ENCODE measurements around the gene P2RY4.
A peak's percentile ranks its signal among the peaks of the same experiment; 100 is the strongest.
"Not testable (repeated sequence)": the region's sequence is repeated elsewhere in the genome, so short reads cannot be mapped to it uniquely, and the experiment has no call there.

P2RY4 gene

DNA sequence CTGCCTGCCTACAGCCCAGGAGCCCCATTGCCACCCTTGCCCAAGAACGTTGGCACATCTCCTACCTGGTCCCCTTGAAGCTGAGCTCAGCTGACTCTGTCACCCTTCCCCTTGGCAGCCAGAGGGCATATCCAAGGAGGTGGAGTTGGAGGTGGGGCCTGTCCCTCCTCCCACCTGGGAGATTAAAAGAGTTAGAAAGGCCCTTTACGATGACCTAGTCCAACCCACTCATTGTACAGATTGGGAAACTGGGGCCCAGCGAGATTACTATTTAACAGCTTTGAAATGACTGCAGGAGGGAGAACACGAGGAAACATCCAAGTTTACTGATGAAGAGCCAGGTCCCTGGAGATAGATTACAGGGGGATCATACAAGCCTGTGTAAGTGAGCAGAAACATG, at the start of gene P2RY4:
P2RY4 (minus strand) TSS at position 101 of the 400 bp plus-strand sequence. CDS start 580 bp downstream, outside the sequence.
- DNase-seq (ENCODE audit: low read depth): no peak

DNA sequence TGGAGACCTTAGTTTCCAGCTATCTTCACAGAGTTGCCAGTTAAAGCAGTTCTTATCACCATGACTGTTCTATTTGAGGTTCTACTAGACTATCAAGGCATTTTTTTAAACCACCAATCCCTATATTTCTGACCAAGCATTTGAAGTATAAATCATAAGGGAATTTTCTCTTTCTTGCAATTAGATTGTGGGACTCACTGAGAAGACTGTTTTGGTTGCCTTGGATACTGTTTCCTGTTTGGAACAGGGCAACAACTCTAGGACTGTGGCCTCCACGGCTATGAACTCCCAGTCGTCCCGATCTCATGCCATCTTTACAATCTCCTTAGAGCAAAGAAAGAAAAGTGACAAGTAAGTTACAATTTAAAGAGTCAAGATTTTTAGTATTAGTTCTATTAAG, 41.7 kb upstream of the P2RY4 start:
- no peak for DNase-seq (ENCODE audit: low read depth)

DNA sequence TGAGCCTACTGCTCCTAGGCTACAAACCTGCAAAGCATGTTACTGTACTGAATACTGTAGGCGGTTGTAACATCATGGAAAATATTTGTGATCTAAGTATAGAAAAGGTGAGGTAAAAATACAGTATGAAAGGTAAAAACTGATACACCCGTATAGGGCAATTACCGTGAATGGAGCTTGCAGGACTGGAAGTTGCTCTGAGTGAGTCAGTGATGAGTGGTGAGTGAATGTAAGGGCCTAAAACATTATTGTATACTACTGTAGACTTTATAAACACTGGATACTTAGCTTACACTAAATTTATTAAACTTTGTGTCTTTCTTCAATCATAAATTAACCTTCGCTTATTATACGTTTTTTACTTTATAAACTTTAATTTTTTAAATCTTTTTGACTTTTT, 33.6 kb upstream of the P2RY4 start:
- DNase-seq (ENCODE audit: low read depth): peak; percentile 59

DNA sequence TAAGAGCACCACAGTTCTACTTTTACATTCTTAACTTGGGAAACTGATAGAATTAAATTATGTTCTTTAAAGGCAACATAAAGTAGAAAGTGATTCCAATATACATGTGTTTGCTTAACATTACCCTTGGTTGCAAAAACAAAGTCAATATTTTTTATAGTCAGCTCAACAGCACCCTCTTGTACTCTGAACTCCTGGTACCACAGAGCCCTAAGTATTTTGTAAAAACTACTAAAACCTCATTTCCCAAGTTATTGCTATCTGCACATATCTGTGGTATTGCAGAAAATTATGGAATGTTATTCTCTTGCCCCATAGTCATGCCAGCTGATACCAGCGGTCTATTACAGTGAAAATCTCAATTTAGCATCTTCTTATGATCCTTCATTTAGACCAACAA, 32.8 kb upstream of the P2RY4 start:
- DNase-seq (ENCODE audit: low read depth): peak; percentile 2

DNA sequence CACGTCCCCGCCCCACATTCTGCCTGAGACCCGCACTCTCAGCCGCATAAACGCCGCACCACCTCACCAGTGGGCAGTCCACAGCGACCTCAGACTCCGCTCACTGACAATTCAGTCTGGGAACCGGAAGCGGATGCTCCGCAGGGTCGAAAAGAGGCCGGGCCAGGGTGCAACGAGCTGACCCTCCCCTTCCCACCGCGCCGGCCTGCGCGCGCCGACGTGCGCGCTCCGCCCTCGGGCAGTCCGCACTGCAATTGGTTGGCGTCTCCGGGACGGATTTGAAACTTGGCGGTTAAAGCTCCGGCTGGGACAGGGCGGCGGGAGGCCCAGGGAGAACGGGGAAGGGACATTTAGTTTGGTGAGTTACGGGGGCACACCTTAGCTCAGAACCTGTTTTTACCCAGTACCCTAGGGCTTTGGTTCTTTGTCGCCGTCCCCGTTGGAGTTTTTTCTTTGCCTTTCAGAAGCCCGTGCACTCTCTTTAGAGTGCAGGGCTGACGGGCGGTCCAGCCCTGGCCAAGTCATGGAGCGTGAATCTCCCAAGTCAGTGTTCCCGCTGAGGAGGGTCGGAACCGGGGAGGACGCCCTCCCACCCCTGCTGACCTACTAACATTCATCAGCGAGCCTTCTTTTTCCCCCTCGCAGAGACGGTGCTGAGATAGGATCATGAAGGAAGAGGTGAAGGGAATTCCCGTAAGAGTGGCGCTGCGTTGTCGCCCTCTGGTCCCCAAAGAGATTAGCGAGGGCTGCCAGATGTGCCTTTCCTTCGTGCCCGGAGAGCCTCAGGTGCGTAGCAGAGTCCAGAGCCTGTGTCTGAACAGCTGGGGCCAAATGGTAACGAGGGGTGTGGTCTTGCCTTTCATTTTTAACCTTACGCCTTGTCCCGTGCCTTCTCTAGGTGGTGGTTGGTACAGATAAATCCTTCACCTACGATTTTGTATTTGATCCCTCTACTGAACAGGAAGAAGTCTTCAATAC, 30.1 kb upstream of the P2RY4 start, which contains the start of the genes KIF4A and PDZD11:
KIF4A (plus strand) TSS at position 312 of the 978 bp plus-strand sequence; CDS start at position 667, 355 bp downstream.
PDZD11 (minus strand) TSS at position 135 of the 978 bp plus-strand sequence. CDS start 586 bp downstream, outside the sequence.
- peak; percentile 86 for DNase-seq (ENCODE audit: low read depth)

DNA sequence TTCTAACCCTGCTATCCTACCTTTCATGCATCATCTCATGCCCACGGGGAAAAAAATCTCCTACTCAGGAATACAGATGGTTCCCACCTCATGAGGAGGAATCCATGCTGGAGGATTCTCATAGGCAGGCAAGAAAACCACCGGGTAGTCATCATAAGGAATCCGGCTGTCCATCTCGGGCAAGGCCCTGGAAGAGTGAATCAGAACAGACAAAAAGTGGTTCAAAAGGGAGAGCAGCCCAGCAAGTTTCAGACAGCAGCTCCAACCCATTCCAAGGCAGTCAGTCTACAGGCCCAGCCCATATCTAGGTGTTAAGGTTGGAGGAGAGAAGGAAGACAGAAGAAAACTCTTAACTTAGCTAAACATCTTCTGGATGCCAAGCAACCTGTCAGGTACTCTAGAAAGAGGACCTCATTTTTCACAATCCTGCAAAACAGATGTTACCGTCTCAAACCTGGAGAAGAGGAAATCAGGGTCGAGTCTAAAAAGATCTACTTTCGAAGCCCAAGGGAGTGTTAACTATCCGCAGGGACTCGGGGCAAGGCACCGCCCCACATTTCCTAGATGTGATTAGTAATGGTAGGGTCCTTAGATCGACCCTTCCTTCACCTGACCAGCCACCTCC, 29.3 kb upstream of the P2RY4 start:
- peak; percentile 61 for DNase-seq (ENCODE audit: low read depth)

DNA sequence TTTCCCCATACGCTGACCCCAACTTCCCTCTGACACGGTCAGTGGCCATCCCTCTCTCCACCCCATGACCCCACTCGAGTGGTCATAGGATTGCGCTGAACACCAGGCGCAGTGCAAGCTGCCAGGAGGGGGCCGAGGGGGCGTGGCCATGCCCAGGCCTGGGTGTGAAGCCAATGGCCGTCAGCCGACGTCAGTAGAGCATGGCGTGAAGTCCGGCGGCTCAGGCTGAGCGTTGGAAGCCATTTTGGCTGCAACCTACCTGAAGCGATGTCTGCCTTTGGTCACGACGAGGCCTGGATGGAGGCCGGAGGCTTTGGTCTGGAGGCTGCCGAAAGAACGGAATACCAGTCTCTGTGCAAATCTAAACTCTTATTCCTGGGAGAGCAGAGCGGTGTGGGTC, 21.9 kb upstream of the P2RY4 start, which contains the start of gene RAB41:
RAB41 (plus strand) TSS at position 222 of the 400 bp plus-strand sequence; CDS start at position 268, 46 bp downstream.
- no peak for DNase-seq (ENCODE audit: low read depth)

DNA sequence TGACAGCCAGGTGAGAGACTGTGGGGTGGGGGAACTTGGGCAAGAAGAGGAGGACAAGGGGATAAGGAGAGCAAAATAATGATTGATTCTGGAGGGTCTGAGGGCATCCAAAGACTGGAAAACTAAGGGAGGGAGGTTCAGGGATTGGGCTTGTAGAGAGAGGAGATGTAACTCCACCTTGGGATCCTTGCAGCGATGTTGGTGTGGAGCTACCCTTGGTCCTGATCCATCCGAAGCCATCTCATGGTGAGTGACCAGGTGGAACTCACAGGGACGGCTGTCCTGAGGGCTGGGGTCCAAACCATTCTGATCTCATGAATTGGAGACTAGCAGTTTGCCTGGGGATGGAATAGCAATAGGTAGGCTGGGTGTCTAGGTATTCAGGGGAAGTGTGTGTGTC, 20.6 kb upstream of the P2RY4 start:
- no peak for DNase-seq (ENCODE audit: low read depth)

DNA sequence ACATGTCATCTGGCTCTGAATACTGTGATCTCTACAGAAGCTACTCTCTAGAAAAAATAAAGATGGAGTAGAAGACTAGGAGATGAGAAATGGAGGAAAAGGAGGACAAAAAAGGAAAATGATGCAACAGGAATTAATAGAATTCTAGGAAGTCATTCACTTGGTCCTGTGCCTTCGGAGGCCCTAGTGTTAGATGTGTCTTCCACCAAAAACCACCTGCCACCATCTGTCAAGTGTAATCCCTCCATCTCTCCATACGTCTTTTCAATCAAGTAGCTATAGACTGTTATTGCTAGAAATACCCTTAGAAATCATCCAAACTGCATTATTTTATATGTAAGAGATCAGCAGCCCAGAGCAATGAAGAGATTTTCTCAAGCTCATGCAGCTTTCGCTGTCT, 19.1 kb upstream of the P2RY4 start:
- no peak for DNase-seq (ENCODE audit: low read depth)

DNA sequence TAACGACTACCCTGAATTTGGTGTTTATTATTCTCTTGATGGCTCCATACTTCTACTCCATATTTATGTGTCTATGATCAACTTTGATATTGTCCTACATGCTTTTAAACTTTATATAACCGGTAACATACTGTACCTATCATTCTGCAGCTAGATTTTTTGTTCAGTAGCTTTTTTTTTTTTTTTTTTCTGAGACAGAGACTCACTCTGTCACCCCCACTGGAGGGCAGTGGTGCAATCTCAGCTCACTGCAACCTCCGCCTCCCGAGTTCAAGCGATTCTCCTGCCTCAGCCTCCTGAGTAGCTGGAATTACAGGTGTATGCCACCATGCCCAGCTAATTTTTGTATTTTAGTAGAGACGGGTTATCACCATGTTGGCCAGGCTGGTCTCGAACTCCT, 14.0 kb upstream of the P2RY4 start:
- DNase-seq (ENCODE audit: low read depth): not testable (repeated sequence)

DNA sequence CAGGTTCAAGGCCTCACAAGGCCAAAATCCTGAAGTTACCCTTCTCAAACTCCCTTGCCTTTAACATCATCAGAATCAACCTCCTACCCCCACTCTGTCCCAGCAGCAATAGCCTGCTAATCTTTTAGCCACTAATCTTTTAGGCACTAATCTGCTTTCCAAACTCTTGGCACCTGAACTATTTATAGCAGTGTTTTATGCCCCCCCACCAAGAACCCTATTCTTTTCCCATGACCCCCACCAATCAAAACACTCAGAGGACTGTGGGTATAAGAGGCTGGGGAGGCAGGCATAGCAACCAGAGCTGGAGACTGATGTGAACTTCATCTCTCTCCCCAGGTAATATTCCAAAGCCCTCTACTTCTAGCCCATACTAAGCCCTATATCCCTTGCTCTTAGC, 8.0 kb upstream of the P2RY4 start, which contains the start of gene ARR3:
ARR3 (plus strand) TSS at position 301 of the 400 bp plus-strand sequence. CDS start 1,052 bp downstream, outside the sequence.
- no peak for DNase-seq (ENCODE audit: low read depth)

DNA sequence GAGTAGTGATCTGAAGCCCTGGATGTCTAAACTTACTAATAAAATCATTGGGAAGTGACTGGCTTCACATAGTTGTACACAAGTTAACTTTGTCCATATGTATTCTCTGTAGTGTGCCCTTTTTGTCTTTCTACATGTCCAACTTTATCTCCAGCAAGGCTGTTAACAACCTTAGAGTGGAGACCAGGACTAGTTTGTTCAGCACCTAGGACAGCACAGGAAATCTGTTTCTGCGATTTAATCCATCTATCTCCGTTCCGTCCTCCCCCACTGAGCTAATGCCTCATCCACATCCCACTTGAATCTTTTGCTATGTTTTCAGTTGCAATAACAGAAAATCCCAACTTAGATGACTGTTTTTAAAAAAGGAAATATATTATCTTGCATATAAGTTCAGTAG, 4.8 kb upstream of the P2RY4 start:
- DNase-seq (ENCODE audit: low read depth): no peak

DNA sequence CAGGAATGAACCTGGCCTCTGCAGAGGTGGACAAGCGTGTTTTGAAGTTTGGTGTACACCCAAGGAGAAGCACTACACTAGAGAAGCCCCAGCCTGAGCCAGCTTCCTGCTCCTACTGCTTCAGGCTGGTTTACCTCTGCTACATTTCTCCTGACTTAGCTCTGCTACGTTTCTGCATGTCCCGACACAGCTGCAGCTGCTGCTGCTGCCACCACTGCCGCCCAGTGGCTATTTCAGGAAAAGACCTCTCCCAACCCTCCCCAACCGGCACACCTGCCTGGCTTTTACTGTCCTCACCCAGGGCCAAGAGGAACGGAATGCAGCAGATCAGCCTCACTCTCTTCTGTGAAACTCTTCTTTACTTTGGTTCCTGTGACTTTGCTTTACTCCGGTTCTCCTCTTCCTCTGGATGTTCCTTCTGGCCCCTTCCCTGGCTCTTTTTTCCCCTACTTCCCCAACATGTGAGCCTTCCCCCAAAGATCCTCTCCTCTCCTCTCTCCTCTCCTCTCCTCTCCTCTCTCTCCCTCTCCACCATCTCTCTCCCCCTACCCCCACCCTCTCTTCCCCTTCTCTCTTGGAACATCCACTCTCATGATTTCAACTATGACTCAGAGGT, 3.1 kb upstream of the P2RY4 start:
- peak; percentile 47 for DNase-seq (ENCODE audit: low read depth)

DNA sequence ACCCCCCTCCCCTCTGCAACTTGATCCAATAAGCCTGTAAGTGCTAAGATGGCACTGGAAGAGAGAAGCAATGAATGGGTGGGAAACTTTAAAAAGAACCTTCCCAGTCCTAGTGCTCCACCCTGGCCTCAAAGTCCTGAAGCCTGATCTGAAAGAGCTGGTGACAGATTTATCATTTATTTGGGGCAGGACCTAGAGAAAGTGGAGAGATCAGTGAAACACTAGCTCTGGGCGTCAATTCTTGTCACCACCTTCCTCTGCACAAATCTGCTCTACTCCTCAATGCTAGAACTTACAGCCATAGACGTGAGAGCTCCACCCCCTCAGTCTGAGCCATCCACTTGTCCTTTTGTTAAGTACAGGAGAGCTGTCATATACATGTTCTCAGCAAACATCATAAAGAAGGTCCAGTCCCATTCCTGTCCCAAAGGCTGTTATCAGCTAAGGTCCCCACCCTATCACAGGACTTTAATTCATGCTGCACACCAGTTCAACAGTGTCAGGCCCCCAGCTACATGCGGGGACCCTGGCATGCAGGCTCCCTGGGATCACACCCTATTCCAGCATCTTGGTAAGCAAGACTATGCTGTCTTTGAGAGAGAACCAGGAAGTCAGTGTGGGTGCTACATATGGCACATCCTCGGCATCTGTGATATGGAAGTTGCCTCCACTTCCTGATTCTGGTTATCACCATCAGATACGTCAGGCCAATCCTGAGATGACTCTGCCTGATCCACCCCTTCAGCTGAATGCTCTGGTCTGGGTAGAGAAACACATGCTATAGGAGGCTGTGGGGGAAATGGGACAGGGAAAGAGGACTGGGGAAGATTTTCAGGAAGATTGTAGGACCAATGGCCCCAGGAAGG, 2.3 kb downstream of the P2RY4 start:
- no peak for DNase-seq (ENCODE audit: low read depth)

DNA sequence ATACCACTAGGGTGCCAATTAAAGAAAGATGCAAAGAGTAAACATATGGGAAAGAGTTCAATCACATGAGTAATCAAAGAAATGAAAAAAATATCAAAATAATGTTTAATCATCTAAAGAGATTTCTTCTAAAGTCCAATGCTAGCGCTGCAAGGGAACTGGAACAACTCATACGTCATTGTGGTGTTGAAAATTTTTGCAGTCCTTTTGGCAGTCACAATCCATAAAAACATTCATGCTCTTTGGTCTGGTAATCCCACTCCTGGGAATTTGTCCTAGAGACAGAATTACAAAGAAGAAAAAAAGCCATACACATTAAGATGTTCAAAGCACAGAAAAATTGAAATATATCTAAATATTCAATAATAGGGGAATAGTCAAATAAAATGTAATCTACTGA, 4.6 kb downstream of the P2RY4 start:
- no peak for DNase-seq (ENCODE audit: low read depth)

DNA sequence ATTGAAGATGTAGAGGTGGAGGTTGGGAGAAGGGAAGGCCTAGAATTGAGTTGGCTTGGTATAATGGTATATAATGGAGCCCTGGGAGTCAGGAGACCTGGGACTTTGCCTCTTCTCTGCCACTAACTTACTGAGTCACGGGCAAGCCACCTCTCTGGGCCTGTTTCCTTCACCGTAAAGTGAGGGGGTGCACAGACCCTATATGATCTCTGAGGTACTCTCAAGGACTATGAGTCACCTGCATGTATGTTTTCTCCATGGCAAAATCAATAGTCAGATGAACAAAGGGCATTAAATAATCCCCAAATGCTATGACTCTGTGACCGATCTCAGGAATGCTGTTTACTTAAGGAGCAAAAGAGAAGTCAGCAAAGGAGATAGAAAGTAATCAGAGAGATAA, 5.1 kb downstream of the P2RY4 start:
- DNase-seq (ENCODE audit: low read depth): peak; percentile 2

DNA sequence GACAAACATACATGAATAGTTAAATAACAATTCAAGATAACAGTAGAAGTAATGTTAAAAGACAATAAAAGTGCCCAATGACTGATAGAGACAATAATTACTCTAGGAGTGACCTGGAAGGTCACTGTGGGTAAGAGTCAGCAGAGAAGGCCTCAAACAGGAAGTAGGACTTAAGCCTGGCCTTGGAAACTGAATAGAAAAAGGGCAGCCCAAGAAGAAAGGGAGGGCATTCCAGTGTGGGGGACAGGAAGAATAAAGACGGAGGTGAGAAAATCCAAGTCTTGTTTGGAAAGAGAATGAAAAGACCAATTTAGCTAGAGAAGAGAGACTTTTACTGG, 6.0 kb downstream of the P2RY4 start:
- DNase-seq (ENCODE audit: low read depth): peak; percentile 54

DNA sequence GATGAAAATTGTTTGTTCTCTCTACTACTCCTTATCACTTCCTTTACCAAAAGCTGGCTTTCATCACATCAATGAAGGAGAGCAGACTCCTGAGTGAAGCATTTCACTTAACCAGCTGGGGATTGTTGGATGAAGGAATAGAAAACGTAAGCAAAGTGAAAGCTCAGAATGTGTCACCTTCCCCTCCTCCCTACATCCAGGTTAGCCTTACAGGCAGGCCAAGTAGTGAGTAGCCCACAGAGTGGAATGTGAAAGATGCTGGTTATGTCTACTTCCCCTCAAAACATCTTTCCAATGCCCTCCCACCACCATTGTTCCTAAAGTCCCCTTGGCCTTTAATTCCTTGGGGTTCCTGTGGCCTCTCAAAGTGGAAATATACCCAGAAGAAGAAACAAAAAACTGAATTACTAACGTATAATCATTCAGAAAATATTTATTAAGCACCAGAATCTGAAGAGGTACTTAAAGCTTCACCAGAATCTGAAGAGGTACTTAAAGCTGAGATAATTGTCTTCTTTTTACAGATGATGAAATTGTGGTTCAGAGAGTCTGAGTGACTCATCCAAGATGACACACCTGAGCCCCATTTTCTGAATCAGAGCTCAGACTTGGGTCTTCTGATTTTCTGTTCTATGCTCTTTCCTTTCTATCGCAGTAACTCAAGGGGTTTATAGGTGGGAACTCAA, 6.5 kb downstream of the P2RY4 start:
- peak; percentile 62 for DNase-seq (ENCODE audit: low read depth)

DNA sequence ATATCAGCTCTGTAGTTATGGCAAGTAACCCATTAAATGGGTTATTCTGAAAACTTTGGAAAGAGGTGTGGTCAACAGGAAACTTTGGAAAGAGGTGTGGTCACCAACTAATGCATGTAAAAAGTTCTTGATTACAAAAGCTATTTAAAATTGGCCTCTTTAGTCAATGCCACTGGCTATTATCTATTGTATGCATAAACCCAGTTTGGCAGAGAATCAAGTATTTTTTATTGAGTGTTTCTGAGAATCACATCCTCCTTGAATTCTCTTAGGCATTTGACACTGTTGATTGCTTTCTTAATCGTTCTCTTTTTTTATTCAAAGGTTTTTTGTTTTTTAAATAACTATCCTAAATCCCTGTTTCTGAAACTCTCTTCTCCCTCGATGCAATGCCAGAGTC, 7.5 kb downstream of the P2RY4 start:
- DNase-seq (ENCODE audit: low read depth): no peak

DNA sequence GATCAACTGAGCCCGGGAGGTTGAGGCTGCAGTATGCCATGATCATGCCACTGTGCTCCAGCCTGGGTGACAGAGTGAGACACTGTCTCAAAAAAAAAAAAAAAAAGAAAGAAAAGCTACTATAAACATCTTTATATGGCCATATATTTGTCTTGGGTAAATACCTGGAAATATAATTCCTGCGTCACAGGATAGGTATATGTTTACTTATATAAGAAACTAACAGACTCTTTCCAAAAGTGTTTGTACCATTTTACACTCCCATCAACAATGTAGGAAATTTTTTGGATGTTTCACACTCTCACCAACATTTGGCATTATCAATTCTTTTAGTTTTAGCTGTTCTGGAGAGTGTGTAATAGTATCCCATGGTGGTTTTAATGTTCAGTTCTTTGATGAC, 12.8 kb downstream of the P2RY4 start:
- no peak for DNase-seq (ENCODE audit: low read depth)

DNA sequence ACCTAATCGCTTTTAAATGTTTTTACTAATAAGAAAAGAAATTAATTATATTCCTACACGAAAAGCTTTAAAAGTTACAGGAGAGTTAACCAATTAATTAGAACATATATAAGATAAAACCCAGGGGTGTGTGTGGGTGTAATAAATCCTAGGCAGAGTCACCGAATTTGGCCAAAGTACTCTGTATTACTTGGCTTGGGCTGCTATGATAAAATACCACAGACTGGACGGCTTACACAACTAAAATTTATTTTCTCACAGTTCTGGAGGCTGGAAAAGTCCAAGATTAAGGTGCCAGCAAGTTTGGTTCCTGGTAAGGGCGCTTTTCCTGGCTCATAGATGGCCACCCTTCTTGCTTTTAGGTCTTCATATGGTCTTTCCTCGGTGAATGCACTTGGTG, 15.1 kb downstream of the P2RY4 start:
- DNase-seq (ENCODE audit: low read depth): no peak

All from ELR (cell line).